ENCODE data around the gene NUP210L.
"Not testable (repeated sequence)": the region's sequence is repeated elsewhere in the genome, so short reads cannot be mapped to it uniquely, and the experiment has no call there.

NUP210L gene

DNA sequence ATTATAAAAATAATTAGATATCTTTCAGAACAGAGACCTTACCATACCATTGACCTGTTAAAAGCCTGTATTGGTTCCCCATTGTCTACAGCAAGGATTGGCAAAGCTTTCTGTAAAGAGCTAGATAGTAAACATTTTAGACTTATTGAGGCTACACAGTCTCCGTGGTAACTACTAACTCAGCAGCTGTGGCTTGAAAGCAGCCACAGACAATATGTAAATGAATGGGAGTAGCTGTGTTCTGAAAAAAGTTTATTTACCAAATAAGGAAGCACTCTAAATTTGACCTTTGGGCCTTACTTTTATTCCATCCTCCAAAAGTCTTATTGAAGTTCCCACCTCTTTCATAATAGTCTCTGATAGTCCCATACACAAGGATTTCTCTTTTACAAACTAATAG, 39.7 kb downstream of the NUP210L start:
- no peak overlapping the region for H3K4me3 ChIP-seq (ENCODE audit: control insufficient read depth in 1 of 7, extremely low read depth in 1 of 7, insufficient read depth in 4 of 7, low read depth in 2 of 7, low read length in 6 of 7)
- WGBS (ENCODE audit: insufficient coverage) = no CpG with 5 or more reads among the region's 1 CpG
- DNase-seq = peak; percentile 25 to 85 (median 69)
- CTCF ChIA-PET = interaction anchor here (0.8 to 1.5 kb wide), 2 partner anchors 10 to 14 kb away, joined by 3 read pairs; no protein-coding TSS in a partner anchor
- H3K9me3 ChIP-seq (ENCODE audit: control extremely low read depth in 1 of 5, control insufficient read depth in 4 of 5, insufficient read depth in 2 of 5, low read depth in 1 of 5, low read length in 4 of 5) = no peaks in the 10 kb centered on the region
- no peaks in the 10 kb centered on the region for H3K27me3 ChIP-seq (replicated peaks in 2 of 5; ENCODE audit: control insufficient read depth in 4 of 5, insufficient read depth in 5 of 5, low read length in 4 of 5)
- H3K4me1 ChIP-seq (ENCODE audit: control extremely low read depth in 1 of 4, control insufficient read depth in 4 of 4, insufficient read depth in 4 of 4, low read length in 3 of 4) = peaks cover 0 to 6% (median 0%) of the 10 kb centered on the region in 4 experiments
- H3K27ac ChIP-seq (ENCODE audit: insufficient read depth in 1 of 2, low read depth in 1 of 2, low read length in 2 of 2, poor library complexity in 1 of 2, severe bottlenecking in 2 of 2) = peak overlapping the region in 1 of 2 experiments; percentile 6
- POLR2A ChIA-PET = interaction anchor here (0.9 kb wide), 1 partner anchor 125 kb away, joined by 3 read pairs; no protein-coding TSS in a partner anchor
- H3K36me3 ChIP-seq (ENCODE audit: control insufficient read depth in 4 of 4, insufficient read depth in 4 of 4, low read length in 3 of 4) = no peaks in the 10 kb centered on the region

GRCh38 chr1:154104433-154105082, 50.3 kb downstream of the NUP210L start:
- CTCF ChIA-PET = interaction anchor here (0.7 kb wide), 1 partner anchor 18 kb away, joined by 4 read pairs; no protein-coding TSS in a partner anchor
- POLR2A ChIA-PET = no interaction called here
- no peaks in the 10 kb centered on the region for H3K4me1 ChIP-seq (ENCODE audit: control extremely low read depth in 1 of 4, control insufficient read depth in 4 of 4, insufficient read depth in 4 of 4, low read length in 3 of 4)

GRCh38 chr1:154100141-154100540, 54.7 kb downstream of the NUP210L start:
- POLR2A ChIA-PET; H3K27me3 ChIP-seq (replicated peaks in 2 of 5; ENCODE audit: control insufficient read depth in 4 of 5, insufficient read depth in 5 of 5, low read length in 4 of 5); H3K4me3 ChIP-seq (ENCODE audit: control insufficient read depth in 1 of 7, extremely low read depth in 1 of 7, insufficient read depth in 4 of 7, low read depth in 2 of 7, low read length in 6 of 7); H3K27ac ChIP-seq (ENCODE audit: insufficient read depth in 1 of 2, low read depth in 1 of 2, low read length in 2 of 2, poor library complexity in 1 of 2, severe bottlenecking in 2 of 2); H3K4me1 ChIP-seq (ENCODE audit: control extremely low read depth in 1 of 4, control insufficient read depth in 4 of 4, insufficient read depth in 4 of 4, low read length in 3 of 4); H3K9me3 ChIP-seq (ENCODE audit: control extremely low read depth in 1 of 5, control insufficient read depth in 4 of 5, insufficient read depth in 2 of 5, low read depth in 1 of 5, low read length in 4 of 5); H3K36me3 ChIP-seq (ENCODE audit: control insufficient read depth in 4 of 4, insufficient read depth in 4 of 4, low read length in 3 of 4); DNase-seq; CTCF ChIA-PET: not testable (repeated sequence)
- 97% methylated on average over 5 of the region's 5 CpGs for WGBS (ENCODE audit: insufficient coverage)

More at GRCh38 chr1:154104433-154105082, 50.3 kb downstream of the NUP210L start:
- no peak overlapping the region for H3K4me3 ChIP-seq (ENCODE audit: control insufficient read depth in 1 of 7, extremely low read depth in 1 of 7, insufficient read depth in 4 of 7, low read depth in 2 of 7, low read length in 6 of 7)
- no peak for DNase-seq
- H3K27me3 ChIP-seq (replicated peaks in 2 of 5; ENCODE audit: control insufficient read depth in 4 of 5, insufficient read depth in 5 of 5, low read length in 4 of 5) = no peaks in the 10 kb centered on the region
- no peak overlapping the region for H3K27ac ChIP-seq (ENCODE audit: insufficient read depth in 1 of 2, low read depth in 1 of 2, low read length in 2 of 2, poor library complexity in 1 of 2, severe bottlenecking in 2 of 2)
- 95% methylated on average over 2 of the region's 3 CpGs for WGBS (ENCODE audit: insufficient coverage)
- H3K36me3 ChIP-seq (ENCODE audit: control insufficient read depth in 4 of 4, insufficient read depth in 4 of 4, low read length in 3 of 4) = no peaks in the 10 kb centered on the region
- H3K9me3 ChIP-seq (ENCODE audit: control extremely low read depth in 1 of 5, control insufficient read depth in 4 of 5, insufficient read depth in 2 of 5, low read depth in 1 of 5, low read length in 4 of 5) = no peaks in the 10 kb centered on the region

DNA sequence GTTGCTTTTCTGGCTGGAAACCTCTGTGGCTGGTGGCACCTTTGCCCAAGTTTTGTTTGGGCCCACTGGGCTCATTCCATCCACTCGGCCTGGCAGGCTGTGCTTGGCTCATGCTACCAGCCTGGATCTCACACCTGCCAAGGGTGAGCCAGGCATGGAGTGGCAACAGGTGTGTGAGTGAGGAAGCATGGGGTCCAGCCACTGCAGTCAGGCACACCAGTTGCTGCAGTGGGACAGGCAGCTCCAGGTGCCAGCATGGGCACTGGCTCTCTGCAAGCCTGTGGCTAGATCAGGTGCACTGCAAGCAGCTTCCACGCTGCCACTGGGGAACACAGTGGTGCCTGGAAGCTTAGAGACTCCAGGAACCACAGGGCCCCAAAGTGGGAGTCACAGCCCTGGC, 57.0 kb downstream of the NUP210L start:
- CTCF ChIA-PET = interaction anchor here (0.6 kb wide), 1 partner anchor 81 kb away, joined by 3 read pairs; no protein-coding TSS in a partner anchor
- WGBS (ENCODE audit: insufficient coverage) = 100% methylated on average over 1 of the region's 2 CpGs
- Histone ChIP-seq H3K36me3 (ENCODE audit: control insufficient read depth in 4 of 4, insufficient read depth in 4 of 4, low read length in 3 of 4) (no peaks in the 10 kb centered on the region), H3K4me1 (ENCODE audit: control extremely low read depth in 1 of 4, control insufficient read depth in 4 of 4, insufficient read depth in 4 of 4, low read length in 3 of 4) (no peaks in the 10 kb centered on the region), H3K9me3 (ENCODE audit: control extremely low read depth in 1 of 5, control insufficient read depth in 4 of 5, insufficient read depth in 2 of 5, low read depth in 1 of 5, low read length in 4 of 5) (peaks cover 0 to 5% (median 3%) of the 10 kb centered on the region in 5 experiments), H3K27me3 (replicated peaks in 2 of 5; ENCODE audit: control insufficient read depth in 4 of 5, insufficient read depth in 5 of 5, low read length in 4 of 5) (no peaks in the 10 kb centered on the region), H3K27ac (ENCODE audit: insufficient read depth in 1 of 2, low read depth in 1 of 2, low read length in 2 of 2, poor library complexity in 1 of 2, severe bottlenecking in 2 of 2) (no peak overlapping the region), H3K4me3 (ENCODE audit: control insufficient read depth in 1 of 7, extremely low read depth in 1 of 7, insufficient read depth in 4 of 7, low read depth in 2 of 7, low read length in 6 of 7) (no peak overlapping the region)
- no peak for DNase-seq
- POLR2A ChIA-PET = no interaction called here

DNA sequence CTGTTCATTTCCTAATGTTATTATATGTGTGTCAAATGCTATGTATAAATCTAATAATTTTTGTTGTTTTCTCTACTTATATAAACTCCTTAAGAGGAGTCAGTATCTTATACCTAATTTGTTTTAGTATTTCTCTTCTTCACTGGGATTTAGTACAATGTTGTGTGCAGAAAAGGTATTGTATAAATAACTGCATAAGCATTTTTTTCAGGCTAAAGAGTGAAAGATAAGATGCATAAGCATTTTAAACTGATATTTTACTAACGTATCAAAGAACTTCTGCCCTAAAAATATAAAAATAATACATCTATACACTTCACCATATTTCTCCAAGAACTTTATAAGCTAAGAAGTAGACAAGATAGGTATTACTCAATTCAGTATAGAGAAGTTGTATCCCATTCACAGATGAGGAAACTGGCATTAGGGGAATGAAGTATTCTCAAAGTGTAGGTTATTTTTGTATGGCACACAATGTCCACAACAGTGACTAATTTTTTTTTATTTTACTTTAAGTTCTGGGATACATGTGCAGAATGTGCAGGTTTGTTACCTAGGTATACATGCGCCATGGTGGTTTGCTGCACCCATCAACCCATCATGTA, 59.3 kb downstream of the NUP210L start:
- POLR2A ChIA-PET = no interaction called here
- CTCF ChIA-PET = interaction anchor here (2.2 kb wide), 1 partner anchor 11 kb away, joined by 4 read pairs; no protein-coding TSS in a partner anchor
- WGBS (ENCODE audit: insufficient coverage) = 100% methylated on average over 1 of the region's 2 CpGs

DNA sequence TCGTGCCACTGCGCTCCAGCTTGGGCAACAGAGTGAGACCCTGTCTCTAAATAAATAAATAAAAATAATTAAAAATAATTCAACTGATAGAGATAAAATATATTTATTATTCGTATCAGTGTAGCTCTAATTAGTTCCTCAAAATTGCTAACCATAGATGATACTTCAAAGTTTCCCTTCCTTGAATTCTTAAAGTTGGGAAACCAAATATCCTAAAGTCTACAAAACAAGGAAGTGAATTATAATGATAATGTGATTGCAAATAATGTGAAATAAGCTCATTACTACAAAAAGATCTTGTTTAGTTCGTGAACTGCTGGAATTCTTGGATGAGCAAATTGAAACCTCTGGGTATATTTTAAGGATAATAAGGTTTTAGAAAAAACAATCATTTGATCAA, 60.5 kb downstream of the NUP210L start:
- Histone ChIP-seq H3K27ac (ENCODE audit: insufficient read depth in 1 of 2, low read depth in 1 of 2, low read length in 2 of 2, poor library complexity in 1 of 2, severe bottlenecking in 2 of 2) (no peak overlapping the region), H3K27me3 (replicated peaks in 2 of 5; ENCODE audit: control insufficient read depth in 4 of 5, insufficient read depth in 5 of 5, low read length in 4 of 5) (no peaks in the 10 kb centered on the region), H3K4me3 (ENCODE audit: control insufficient read depth in 1 of 7, extremely low read depth in 1 of 7, insufficient read depth in 4 of 7, low read depth in 2 of 7, low read length in 6 of 7) (no peak overlapping the region), H3K9me3 (ENCODE audit: control extremely low read depth in 1 of 5, control insufficient read depth in 4 of 5, insufficient read depth in 2 of 5, low read depth in 1 of 5, low read length in 4 of 5) (peaks cover 0 to 5% (median 3%) of the 10 kb centered on the region in 5 experiments), H3K36me3 (ENCODE audit: control insufficient read depth in 4 of 4, insufficient read depth in 4 of 4, low read length in 3 of 4) (no peaks in the 10 kb centered on the region), H3K4me1 (ENCODE audit: control extremely low read depth in 1 of 4, control insufficient read depth in 4 of 4, insufficient read depth in 4 of 4, low read length in 3 of 4) (no peaks in the 10 kb centered on the region)
- DNase-seq = no peak
- POLR2A ChIA-PET = no interaction called here
- no CpG with 5 or more reads among the region's 4 CpGs for WGBS (ENCODE audit: insufficient coverage)
- CTCF ChIA-PET = interaction anchor here (2.2 kb wide), 1 partner anchor 12 kb away, joined by 4 read pairs; no protein-coding TSS in a partner anchor

More for the DNA sequence above, 59.3 kb downstream of the NUP210L start:
- H3K9me3 ChIP-seq (ENCODE audit: control extremely low read depth in 1 of 5, control insufficient read depth in 4 of 5, insufficient read depth in 2 of 5, low read depth in 1 of 5, low read length in 4 of 5) = peaks cover 0 to 5% (median 3%) of the 10 kb centered on the region in 5 experiments
- no peak overlapping the region for H3K4me3 ChIP-seq (ENCODE audit: control insufficient read depth in 1 of 7, extremely low read depth in 1 of 7, insufficient read depth in 4 of 7, low read depth in 2 of 7, low read length in 6 of 7)
- H3K36me3 ChIP-seq (ENCODE audit: control insufficient read depth in 4 of 4, insufficient read depth in 4 of 4, low read length in 3 of 4) = no peaks in the 10 kb centered on the region
- H3K4me1 ChIP-seq (ENCODE audit: control extremely low read depth in 1 of 4, control insufficient read depth in 4 of 4, insufficient read depth in 4 of 4, low read length in 3 of 4) = no peaks in the 10 kb centered on the region
- no peak overlapping the region for H3K27ac ChIP-seq (ENCODE audit: insufficient read depth in 1 of 2, low read depth in 1 of 2, low read length in 2 of 2, poor library complexity in 1 of 2, severe bottlenecking in 2 of 2)
- H3K27me3 ChIP-seq (replicated peaks in 2 of 5; ENCODE audit: control insufficient read depth in 4 of 5, insufficient read depth in 5 of 5, low read length in 4 of 5) = no peaks in the 10 kb centered on the region
- DNase-seq = no peak

DNA sequence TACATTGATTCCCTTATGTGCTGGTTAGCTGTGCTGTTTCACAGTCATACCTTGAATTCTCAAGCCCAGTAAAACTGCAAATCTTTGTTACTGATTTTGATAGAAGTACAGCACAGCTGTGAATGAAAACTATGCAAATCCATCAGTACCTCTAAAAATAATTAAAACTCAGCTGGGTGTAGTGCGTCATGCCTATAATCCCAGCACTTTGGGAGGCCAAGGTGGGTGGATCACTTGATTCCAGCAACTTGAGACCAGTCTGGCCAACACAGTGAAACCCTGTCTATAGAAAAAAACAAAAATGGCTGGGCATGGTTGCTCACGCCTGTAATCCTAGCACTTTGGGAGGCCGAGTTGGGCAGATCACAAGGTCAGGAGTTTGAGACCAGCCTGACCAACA, 61.2 kb downstream of the NUP210L start:
- WGBS (ENCODE audit: insufficient coverage) = 100% methylated on average over 3 of the region's 3 CpGs
- POLR2A ChIA-PET = no interaction called here
- Histone ChIP-seq H3K4me3 (ENCODE audit: control insufficient read depth in 1 of 7, extremely low read depth in 1 of 7, insufficient read depth in 4 of 7, low read depth in 2 of 7, low read length in 6 of 7) (no peak overlapping the region), H3K36me3 (ENCODE audit: control insufficient read depth in 4 of 4, insufficient read depth in 4 of 4, low read length in 3 of 4) (no peaks in the 10 kb centered on the region), H3K27me3 (replicated peaks in 2 of 5; ENCODE audit: control insufficient read depth in 4 of 5, insufficient read depth in 5 of 5, low read length in 4 of 5) (no peaks in the 10 kb centered on the region), H3K27ac (ENCODE audit: insufficient read depth in 1 of 2, low read depth in 1 of 2, low read length in 2 of 2, poor library complexity in 1 of 2, severe bottlenecking in 2 of 2) (no peak overlapping the region), H3K9me3 (ENCODE audit: control extremely low read depth in 1 of 5, control insufficient read depth in 4 of 5, insufficient read depth in 2 of 5, low read depth in 1 of 5, low read length in 4 of 5) (peaks cover 0 to 4% (median 2%) of the 10 kb centered on the region in 5 experiments), H3K4me1 (ENCODE audit: control extremely low read depth in 1 of 4, control insufficient read depth in 4 of 4, insufficient read depth in 4 of 4, low read length in 3 of 4) (no peaks in the 10 kb centered on the region)
- CTCF ChIA-PET = no interaction called here
- DNase-seq = no peak

All from common myeloid progenitor, CD34-positive (primary cell).